ENCODE results near the gene PPP2R5B. TPM values are rescaled to one million over a fixed set of nuclear protein-coding genes. Genes with fewer than 3 reads are reported as not detected.

Gene PPP2R5B
- polyA plus RNA-seq, 1 donor, result 11.5 TPM

- DNase-seq, result no peak
These were observed 15.7 kb upstream of the PPP2R5B start for GRCh38 chr11:64908766-64909165.

DNA sequence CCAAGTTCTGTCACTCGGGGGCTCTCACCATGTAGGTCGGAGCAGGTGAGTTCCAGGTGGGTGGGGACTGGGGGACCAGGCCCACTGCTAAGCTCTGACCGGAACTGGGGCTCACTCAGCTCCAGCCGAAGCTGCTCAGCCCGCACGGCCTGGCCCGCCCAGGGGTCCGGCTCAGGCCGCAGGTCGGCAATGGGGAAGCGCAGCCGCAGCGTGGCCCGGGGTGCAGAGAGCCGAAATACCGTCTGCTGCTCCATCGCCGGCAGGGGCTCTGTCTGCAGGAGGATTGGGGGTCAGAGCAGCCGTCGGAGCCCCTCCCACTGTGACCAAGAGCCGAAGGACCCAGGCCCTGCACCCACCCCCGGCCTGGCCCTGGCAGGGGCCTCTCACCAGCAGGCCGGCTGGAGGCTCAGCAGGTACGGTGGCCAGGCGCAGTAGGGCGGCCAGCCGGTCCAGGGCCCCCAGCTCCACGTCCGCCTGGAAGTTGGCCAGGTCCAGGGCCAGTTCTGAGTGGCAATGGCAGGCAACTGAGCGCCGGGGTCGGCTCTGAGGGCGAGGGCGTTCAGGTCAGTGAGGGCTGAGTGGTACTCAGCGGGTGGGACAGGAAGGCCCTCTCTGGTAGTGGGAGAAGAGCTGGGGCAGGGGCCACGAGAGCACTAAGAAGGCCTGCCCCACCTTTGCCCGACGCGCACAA lies 14.7 kb upstream of the PPP2R5B start:
- no peak for DNase-seq

DNA sequence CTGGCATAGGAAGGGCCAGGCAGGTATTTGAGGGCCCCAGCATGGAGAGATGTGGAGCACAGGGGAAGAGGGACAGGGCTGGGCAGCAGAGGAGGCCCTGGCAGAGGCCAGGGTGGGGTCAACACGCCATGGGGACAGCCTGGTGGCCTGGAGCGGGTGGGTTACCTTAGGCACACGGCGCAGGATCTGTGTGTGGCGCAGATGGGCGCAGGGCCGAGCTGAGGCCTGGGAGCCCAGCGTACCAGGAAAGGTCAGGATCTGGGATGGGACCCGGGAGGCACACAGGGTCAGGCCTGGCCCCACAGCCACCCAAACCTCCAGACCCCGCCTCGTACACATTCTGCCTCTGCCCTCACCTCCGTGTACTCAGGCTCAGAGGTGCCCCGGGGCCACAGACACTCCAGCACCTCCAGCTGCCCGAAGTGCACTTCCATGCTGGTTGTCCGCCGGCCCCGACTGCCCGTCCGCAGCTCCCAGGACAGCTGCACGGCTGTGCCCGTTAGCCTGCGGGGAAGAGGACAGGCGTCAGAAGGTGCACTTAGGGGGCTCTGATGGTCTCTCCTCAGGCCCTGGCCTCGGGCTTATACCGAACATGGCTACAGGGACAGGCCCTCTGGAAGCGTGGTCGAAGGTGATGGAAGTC lies 13.9 kb upstream of the PPP2R5B start:
- DNase-seq, result no peak

DNA sequence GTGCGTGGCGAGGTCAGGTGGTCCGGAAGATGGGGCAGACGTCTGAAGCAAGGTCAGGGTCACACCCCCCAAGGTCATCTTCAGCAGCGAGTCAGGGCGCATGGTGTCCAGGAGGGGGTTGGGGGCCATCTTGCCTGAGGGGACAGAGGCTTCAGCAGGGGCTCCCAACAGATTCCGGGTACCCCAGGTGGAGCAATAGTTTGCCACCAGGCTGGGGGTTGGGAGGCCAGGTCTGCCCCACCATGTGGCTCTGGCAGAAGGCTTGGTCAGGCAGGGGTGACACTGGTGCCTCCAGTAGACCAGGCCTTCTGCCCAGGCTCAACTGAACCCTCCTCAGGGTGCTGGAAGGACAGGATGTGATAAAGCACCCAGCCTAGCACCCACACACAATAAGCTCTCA lies 13.3 kb upstream of the PPP2R5B start:
- no peak for DNase-seq

GRCh38 chr11:64911689-64912088 lies 12.8 kb upstream of the PPP2R5B start:
- no peak for DNase-seq

GRCh38 chr11:64913171-64913727 lies 11.2 kb upstream of the PPP2R5B start:
- no peak for DNase-seq

GRCh38 chr11:64914123-64914522 lies 10.4 kb upstream of the PPP2R5B start:
- DNase-seq, result no peak

DNA sequence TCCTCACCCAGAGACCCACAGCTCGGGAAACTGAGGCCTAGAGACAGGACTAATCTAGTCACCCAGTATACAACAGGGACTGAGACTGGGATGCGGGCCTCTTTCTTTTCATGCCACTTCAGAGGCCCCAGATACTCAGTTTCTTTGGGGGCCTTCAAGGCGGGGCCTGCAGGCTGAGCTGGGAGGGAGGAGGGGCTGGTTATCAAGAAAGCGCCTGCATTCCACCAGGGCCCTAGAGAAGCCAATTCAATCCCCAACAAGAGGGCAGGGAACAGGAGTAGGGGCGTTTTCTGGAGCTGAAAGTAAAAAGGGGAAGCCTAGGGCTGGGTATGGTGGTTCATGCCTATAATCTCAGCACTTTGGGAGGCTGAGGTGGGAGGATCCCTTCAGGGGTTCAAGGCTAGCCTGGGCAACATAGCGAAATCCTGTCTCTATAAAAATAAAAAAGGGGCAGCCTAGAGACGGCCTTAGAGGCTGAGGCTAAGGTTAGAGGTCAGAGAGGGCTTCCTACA lies 9.1 kb upstream of the PPP2R5B start:
- no peak for DNase-seq

- DNase-seq, result no peak
These were observed 8.3 kb upstream of the PPP2R5B start for GRCh38 chr11:64916040-64916774.

DNA sequence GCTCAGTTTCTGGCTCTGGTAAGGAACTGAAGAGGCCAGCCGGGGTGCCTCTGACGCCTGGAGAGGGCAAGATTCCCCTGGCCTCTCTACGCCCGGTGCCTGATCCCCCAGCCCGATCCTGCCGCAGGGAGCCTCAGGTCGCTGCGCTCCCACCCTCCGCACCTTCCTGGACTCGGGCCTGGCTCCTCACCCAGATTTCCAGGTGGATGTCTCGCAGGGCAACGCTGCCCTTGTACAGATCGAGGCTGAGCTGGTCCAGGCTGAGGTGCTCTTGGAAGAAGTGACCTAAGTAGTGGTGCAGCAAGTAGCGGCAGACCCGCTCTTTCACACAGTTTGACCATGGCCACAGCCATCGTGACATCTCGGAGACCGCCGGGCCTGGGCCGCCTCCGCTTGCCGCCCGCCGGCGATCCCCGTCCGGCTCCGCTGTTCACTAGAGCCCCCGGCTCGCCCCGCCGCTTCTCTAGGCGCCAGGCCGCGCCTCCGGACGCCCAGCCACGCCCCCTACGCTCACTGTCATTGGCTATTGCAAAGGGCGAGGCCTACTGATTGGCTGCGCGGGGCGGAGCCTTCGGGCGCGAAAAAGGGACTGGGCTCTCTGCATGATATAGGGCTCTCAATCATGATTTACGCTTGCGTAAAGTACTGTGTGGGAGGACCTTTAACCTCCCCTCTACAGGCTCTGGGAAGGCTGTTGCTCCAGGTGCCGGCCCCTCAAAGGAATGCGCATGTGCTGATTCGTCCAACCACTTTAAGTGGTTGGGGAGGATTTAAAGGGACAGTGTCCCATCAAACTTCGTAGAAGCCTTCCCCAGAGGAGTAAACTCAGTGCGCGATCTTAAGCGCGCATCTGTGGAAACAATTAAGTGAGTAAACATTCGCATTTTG lies 7.5 kb upstream of the PPP2R5B start, which contains the start of gene ATG2A:
Gene ATG2A (minus strand): TSS at position 435 of the 888 bp plus-strand sequence. CDS start 74 bp downstream, at position 361.
- DNase-seq, result peak; percentile 99

GRCh38 chr11:64917663-64917995 lies 6.9 kb upstream of the PPP2R5B start:
- DNase-seq, result no peak

- DNase-seq, result no peak
These were observed 6.5 kb upstream of the PPP2R5B start for GRCh38 chr11:64918017-64918416.

DNA sequence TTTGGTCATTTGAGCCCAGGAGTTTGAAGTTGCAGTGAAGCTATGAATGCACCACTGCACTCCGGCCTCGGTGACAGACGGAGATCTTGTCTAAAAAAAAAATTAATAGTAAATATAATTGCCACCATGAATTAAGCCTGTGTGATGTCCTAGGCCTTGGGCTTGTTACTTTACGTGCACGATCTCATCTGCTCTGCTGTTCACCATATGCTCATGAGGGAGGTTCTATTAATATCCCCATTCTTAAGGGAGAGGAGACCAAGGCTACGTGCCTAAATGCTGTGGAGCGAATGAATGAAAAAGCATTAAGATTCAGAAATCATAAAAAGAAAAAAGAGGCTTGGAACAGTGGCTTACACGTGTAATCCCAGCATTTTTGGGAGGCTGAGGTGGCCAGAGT lies 4.9 kb upstream of the PPP2R5B start:
- no peak for DNase-seq

- no peak for DNase-seq
These were observed 4.4 kb upstream of the PPP2R5B start for GRCh38 chr11:64920124-64920523.

GRCh38 chr11:64921384-64921783 lies 3.1 kb upstream of the PPP2R5B start:
- no peak for DNase-seq

DNA sequence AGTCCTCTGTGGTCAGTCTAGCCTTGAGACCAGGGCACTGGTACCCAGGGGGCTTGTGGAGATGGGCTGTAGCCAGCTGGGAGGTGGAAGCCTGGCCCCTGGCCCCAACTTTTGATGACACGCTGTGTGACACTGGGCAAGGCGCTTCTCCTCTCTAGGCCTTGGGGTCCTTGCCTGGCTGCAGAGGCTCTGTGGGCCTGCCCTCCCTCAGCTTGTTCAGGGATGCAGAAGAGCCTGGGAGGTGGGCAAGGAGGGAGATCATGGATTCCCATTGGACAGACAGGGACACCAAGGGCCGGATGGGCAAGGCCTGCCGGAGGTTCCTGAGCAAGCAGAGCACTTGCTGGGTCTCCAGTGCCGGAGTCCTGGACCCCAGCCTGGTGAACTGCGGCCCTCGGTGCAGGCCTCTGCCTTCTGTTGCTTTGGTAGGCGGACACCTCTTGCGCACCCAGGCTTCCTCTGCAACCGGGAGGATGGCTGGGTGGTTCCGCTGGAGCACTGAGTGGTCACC lies 1.3 kb upstream of the PPP2R5B start:
- DNase-seq, result no peak

DNA sequence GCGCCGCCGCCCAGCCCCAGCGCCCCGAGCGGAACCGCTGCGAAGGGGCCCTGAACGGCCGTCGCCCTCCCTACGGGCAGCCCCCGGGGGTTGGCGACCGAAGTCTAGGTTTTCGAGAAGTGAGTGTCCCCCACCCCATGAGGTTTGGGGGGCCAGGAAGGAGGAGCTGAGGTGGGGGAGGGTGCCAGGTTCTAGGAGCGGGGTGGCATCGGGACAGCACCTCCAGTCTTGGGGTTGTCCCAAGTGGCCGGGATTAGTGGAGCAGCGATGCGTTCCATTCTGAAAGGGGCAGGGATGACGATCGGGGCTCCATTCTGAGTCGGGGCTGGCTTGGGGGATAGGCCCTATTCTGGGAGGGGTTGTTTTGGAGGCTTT lies 408 bp downstream of the PPP2R5B start:
- DNase-seq, result no peak

DNA sequence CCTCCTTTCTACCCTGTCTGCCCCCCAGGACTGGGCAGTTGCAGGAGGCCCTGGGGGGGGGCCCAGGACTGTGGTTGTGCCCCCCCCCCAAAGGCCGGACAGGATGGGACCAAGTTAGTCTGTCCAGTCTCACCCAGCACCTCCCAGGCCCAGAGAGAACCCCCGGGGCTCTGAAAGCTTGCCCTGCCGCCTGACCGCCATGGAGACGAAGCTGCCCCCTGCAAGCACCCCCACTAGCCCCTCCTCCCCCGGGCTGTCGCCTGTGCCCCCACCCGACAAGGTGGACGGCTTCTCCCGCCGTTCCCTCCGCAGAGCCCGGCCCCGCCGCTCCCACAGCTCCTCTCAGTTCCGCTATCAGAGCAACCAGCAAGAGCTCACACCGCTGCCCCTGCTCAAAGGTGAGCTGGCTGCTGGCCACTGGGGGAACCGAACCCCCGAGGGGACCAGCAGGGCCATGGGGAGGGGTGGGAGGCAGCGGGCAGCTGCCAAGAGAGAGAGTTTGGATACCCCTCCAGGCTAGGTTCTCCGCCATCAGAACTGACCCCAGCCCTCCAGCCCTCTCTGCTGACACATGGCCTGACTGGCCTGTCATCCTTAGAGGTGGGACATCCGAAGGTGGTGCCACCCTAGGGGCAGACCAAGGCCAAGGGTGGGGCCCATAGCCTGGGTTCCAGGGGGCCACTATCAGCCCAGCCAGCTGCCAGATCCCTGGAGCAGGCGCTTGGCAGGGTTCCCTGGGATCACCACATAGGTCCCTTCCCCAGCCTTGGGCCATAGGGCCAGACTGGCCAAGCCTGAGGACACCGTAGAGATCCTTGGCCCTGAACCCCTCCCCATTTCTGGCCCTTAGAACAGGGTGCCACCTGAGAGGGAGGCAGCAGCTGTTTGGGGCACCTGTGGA lies 1.3 kb downstream of the PPP2R5B start:
- DNase-seq, result no peak

DNA sequence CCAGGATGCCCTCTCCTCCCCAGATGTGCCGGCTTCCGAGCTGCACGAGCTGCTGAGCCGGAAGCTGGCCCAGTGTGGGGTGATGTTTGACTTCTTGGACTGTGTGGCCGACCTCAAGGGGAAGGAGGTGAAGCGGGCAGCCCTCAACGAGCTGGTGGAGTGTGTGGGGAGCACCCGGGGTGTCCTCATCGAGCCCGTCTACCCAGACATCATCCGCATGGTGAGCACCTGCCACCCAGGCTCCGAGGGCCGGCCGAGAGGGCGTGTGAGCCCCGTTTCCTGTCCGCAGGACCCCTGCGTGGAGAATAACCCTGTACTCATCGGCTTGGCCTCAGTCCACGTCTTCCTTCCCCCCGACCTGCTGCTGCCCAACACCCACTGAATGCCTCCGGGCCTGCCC lies 2.2 kb downstream of the PPP2R5B start:
- no peak for DNase-seq

- DNase-seq, result no peak
These were observed 4.5 kb downstream of the PPP2R5B start for GRCh38 chr11:64928957-64929356.

DNA sequence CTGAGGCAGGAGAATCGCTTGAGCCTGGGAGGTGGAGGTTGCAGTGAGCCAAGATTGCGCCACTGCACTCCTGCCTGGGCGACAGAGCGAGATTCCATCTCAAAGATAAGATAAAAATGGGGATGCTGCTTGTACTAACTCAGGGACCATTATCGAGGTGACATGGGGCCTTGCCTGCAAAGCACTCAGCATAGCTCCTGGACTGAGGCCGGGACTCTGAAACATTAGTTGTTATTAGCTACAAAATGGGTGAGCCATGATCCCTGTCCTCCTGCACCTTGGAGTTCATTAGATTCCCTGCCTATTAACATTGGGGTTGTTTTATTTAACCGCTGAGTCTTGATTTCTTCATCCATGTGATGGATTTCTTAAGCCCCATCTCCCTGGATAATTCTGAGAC lies 5.1 kb downstream of the PPP2R5B start:
- DNase-seq, result no peak
